K562 (cell line): Measurements from ENCODE around the gene FAM24A. TPM values are rescaled to one million over a fixed set of nuclear protein-coding genes. Genes with fewer than 3 reads are reported as not detected.

Source experiments
- BRD4 ChIP-seq: fragments of 200-600 bp; sonication (generic); IDR thresholded peaks from 2 replicates; pipeline ENCODE4 v1.6.1; 2017; ENCODE audit warnings: inconsistent platforms
- CBFA2T3 ChIP-seq: fragments of 450-650 bp; IDR thresholded peaks from 2 replicates; pipeline ENCODE4 v1.6.1; 2017
- DPF2 ChIP-seq: fragments of 450-650 bp; IDR thresholded peaks from 2 replicates; pipeline ENCODE4 v1.6.1; 2016
- ESRRA ChIP-seq: fragments of 450-650 bp; IDR thresholded peaks from 2 replicates; pipeline ENCODE4 v1.6.1; 2014; ENCODE audit warnings: low read depth, mild to moderate bottlenecking, moderate library complexity, borderline replicate concordance
- ETS1 ChIP-seq: conservative IDR thresholded peaks from 2 replicates; pipeline ENCODE4 v1.6.1; 2011; ENCODE audit warnings: low read depth, mild to moderate bottlenecking, low read length; ENCODE audit not compliant: control insufficient read depth
- FOSL1 ChIP-seq: fragments of 200-800 bp; sonication (Bioruptor generic); conservative IDR thresholded peaks from 2 replicates; pipeline ENCODE4 v1.6.1; 2016; ENCODE audit warnings: missing genetic modification characterization, missing compliant biosample characterization
- NCOA1 ChIP-seq: fragments of 450-650 bp; IDR thresholded peaks from 2 replicates; pipeline ENCODE4 v1.6.1; 2016; ENCODE audit warnings: low read depth
- POLR3A ChIP-seq: IDR thresholded peaks from 2 replicates; pipeline ENCODE4 v1.6.1; 2011; ENCODE audit warnings: borderline replicate concordance, mild to moderate bottlenecking, moderate library complexity; ENCODE audit not compliant: insufficient read length, insufficient read depth; ENCODE audit errors: extremely low read depth
- SMARCA4 ChIP-seq: fragments of 450-650 bp; IDR thresholded peaks from 2 replicates; pipeline ENCODE4 v1.6.1; 2016
- SOX6 ChIP-seq: fragments of 450-650 bp; IDR thresholded peaks from 2 replicates; pipeline ENCODE4 v1.6.1; 2014; ENCODE audit warnings: mild to moderate bottlenecking
- TCF7L2 ChIP-seq: fragments of 150-350 bp; IDR thresholded peaks from 2 replicates; pipeline ENCODE4 v1.6.1; 2016; ENCODE audit warnings: low read depth, mild to moderate bottlenecking, low read length, moderate library complexity
- ZNF133 ChIP-seq: fragments of 250-450 bp; sonication (Bioruptor Pico); IDR thresholded peaks from 2 replicates; pipeline ENCODE4 v1.4.0; 2020; ENCODE audit warnings: mild to moderate bottlenecking
- ZNF197 ChIP-seq: fragments of 200-800 bp; sonication (Bioruptor generic); IDR thresholded peaks from 2 replicates; pipeline ENCODE4 v1.6.1; 2016; ENCODE audit warnings: low read depth, missing genetic modification characterization, missing compliant biosample characterization
- ZNF263 ChIP-seq: sonication (generic); formaldehyde crosslinking; IDR thresholded peaks from 2 replicates; pipeline ENCODE4 v1.8.0; 2022; ENCODE audit warnings: mild to moderate bottlenecking, missing genetic modification reagents, borderline replicate concordance
- polyA plus RNA-seq, 8 experiments: library from polyadenylated mRNA; depleted of rRNA in 4 of 8; stranded (reverse) in 5 of 8; unstranded in 3 of 8; fragments of >200 nt; fragmentation: Nextera tagmentation in 2 of 8; fragmentation: Illumina TruSeq in 1 of 8; extraction: Ambion mirVana in 2 of 8; extraction: Trizol in 1 of 8; gene quantifications; 2 replicates each; pipeline versions ENCODE4 v1.2.1 to v1.2.3, GENCODE V29; 2011 to 2014; ENCODE audit warnings: inconsistent platforms in 1 of 8, missing spikeins in 1 of 8
- total RNA-seq, 7 experiments: library from RNA; depleted of rRNA in 6 of 7; stranded (reverse); fragments of >200 nt in 6 of 7; fragmentation: Illumina TruSeq in 2 of 7; extraction: Trizol in 2 of 7; gene quantifications; 2 replicates each; pipeline versions ENCODE4 v1.2.1 to v1.2.3, GENCODE V29; 2011 to 2021; ENCODE audit warnings: low replicate concordance in 1 of 7
- TF ChIP-seq, protein P1 (sequence below): fragments of 150-350 bp; conservative IDR thresholded peaks from 2 replicates; pipeline ENCODE4 v1.6.1; 2014; ENCODE audit warnings: low read length
- TF ChIP-seq, protein P2 (sequence below): fragments of 250-450 bp; sonication (Bioruptor Pico); IDR thresholded peaks from 2 replicates; pipeline ENCODE4 v1.4.0; 2020; ENCODE audit warnings: borderline replicate concordance
- TF ChIP-seq, protein P3 (sequence below): fragments of 450-650 bp; IDR thresholded peaks from 2 replicates; pipeline ENCODE4 v1.6.1; 2018; ENCODE audit warnings: mild to moderate bottlenecking, low read depth; ENCODE audit not compliant: partially characterized antibody
- TF ChIP-seq, protein P4 (sequence below): fragments of 450-650 bp; IDR thresholded peaks from 2 replicates; pipeline ENCODE4 v1.6.1; 2018; ENCODE audit not compliant: partially characterized antibody

FAM24A gene
- total and polyA plus RNA-seq, 9 of the 15 experiments (the other 6 are each of a cell fraction or from before 2014, with no cell fraction given), result not detected

- TF ChIP-seq SOX6 (peak; percentile 76), SMARCA4 (peak; percentile 67), CBFA2T3 (peak; percentile 87), POLR3A (no peak), TCF7L2 (no peak), ZNF133 (CRISPR knock-in tag) (no peak), FOSL1 (tag) (peak; percentile 54), DPF2 (peak; percentile 66), BRD4 (no peak), ESRRA (peak; percentile 86), ZNF197 (CRISPR knock-in tag) (no peak), ETS1 (no peak), NCOA1 (no peak), ZNF263 (CRISPR knock-in tag) (no peak)
- TF ChIP-seq, protein P1, sequence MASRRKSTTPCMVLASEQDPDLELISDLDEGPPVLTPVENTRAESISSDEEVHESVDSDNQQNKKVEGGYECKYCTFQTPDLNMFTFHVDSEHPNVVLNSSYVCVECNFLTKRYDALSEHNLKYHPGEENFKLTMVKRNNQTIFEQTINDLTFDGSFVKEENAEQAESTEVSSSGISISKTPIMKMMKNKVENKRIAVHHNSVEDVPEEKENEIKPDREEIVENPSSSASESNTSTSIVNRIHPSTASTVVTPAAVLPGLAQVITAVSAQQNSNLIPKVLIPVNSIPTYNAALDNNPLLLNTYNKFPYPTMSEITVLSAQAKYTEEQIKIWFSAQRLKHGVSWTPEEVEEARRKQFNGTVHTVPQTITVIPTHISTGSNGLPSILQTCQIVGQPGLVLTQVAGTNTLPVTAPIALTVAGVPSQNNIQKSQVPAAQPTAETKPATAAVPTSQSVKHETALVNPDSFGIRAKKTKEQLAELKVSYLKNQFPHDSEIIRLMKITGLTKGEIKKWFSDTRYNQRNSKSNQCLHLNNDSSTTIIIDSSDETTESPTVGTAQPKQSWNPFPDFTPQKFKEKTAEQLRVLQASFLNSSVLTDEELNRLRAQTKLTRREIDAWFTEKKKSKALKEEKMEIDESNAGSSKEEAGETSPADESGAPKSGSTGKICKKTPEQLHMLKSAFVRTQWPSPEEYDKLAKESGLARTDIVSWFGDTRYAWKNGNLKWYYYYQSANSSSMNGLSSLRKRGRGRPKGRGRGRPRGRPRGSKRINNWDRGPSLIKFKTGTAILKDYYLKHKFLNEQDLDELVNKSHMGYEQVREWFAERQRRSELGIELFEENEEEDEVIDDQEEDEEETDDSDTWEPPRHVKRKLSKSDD, result no peak
- TF ChIP-seq, protein P2, sequence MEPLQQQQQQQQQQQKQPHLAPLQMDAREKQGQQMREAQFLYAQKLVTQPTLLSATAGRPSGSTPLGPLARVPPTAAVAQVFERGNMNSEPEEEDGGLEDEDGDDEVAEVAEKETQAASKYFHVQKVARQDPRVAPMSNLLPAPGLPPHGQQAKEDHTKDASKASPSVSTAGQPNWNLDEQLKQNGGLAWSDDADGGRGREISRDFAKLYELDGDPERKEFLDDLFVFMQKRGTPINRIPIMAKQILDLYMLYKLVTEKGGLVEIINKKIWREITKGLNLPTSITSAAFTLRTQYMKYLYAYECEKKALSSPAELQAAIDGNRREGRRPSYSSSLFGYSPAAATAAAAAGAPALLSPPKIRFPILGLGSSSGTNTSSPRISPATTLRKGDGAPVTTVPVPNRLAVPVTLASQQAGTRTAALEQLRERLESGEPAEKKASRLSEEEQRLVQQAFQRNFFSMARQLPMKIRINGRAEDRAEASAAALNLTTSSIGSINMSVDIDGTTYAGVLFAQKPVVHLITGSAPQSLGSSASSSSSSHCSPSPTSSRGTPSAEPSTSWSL (CRISPR knock-in tag), result no peak
- TF ChIP-seq, protein P3, sequence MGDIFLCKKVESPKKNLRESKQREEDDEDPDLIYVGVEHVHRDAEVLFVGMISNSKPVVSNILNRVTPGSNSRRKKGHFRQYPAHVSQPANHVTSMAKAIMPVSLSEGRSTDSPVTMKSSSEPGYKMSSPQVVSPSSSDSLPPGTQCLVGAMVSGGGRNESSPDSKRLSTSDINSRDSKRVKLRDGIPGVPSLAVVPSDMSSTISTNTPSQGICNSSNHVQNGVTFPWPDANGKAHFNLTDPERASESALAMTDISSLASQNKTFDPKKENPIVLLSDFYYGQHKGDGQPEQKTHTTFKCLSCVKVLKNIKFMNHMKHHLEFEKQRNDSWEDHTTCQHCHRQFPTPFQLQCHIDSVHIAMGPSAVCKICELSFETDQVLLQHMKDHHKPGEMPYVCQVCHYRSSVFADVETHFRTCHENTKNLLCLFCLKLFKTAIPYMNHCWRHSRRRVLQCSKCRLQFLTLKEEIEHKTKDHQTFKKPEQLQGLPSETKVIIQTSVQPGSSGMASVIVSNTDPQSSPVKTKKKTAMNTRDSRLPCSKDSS, result no peak
- TF ChIP-seq, protein P4, sequence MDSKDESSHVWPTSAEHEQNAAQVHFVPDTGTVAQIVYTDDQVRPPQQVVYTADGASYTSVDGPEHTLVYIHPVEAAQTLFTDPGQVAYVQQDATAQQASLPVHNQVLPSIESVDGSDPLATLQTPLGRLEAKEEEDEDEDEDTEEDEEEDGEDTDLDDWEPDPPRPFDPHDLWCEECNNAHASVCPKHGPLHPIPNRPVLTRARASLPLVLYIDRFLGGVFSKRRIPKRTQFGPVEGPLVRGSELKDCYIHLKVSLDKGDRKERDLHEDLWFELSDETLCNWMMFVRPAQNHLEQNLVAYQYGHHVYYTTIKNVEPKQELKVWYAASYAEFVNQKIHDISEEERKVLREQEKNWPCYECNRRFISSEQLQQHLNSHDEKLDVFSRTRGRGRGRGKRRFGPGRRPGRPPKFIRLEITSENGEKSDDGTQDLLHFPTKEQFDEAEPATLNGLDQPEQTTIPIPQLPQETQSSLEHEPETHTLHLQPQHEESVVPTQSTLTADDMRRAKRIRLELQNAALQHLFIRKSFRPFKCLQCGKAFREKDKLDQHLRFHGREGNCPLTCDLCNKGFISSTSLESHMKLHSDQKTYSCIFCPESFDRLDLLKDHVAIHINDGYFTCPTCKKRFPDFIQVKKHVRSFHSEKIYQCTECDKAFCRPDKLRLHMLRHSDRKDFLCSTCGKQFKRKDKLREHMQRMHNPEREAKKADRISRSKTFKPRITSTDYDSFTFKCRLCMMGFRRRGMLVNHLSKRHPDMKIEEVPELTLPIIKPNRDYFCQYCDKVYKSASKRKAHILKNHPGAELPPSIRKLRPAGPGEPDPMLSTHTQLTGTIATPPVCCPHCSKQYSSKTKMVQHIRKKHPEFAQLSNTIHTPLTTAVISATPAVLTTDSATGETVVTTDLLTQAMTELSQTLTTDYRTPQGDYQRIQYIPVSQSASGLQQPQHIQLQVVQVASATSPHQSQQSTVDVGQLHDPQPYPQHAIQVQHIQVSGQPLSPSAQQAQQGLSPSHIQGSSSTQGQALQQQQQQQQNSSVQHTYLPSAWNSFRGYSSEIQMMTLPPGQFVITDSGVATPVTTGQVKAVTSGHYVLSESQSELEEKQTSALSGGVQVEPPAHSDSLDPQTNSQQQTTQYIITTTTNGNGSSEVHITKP, result no peak
Observed at GRCh38 chr10:122861711-122862161, 48.7 kb upstream of the FAM24A start (continued).
